COLO668 (cell line): ENCODE results near the gene FUS.
A peak's percentile ranks its signal among the peaks of the same experiment; 100 is the strongest.

ENCODE experiments used
- DNase-seq: peaks from one replicate; lab custom pipeline; 2025; ENCODE audit not compliant: unreplicated experiment; lab: John Stamatoyannopoulos, UW

The FUS gene

GRCh38 chr16:31200821-31201568 lies 21.1 kb downstream of the FUS start:
- DNase-seq, result no peak

GRCh38 chr16:31201582-31202413 lies 21.9 kb downstream of the FUS start:
- peak; percentile 52 for DNase-seq

- DNase-seq, result peak; percentile 55
Measured at GRCh38 chr16:31202414-31203375, 22.8 kb downstream of the FUS start, which contains the start of gene PYCARD. PYCARD (minus strand) TSS chr16:31202760; CDS start chr16:31202690, 70 bp downstream.

- DNase-seq, result no peak
Measured at GRCh38 chr16:31204871-31205666, 25.1 kb downstream of the FUS start.

GRCh38 chr16:31206776-31207175 lies 26.8 kb downstream of the FUS start:
- DNase-seq, result no peak

- DNase-seq, result no peak
Measured at GRCh38 chr16:31213342-31213741, 33.4 kb downstream of the FUS start.

- DNase-seq, result peak; percentile 69
Measured at GRCh38 chr16:31213877-31214707, 34.2 kb downstream of the FUS start, which contains the start of gene TRIM72. TRIM72 (plus strand) TSS chr16:31214119; CDS start chr16:31214739, 620 bp downstream.

GRCh38 chr16:31214708-31215286 lies 34.9 kb downstream of the FUS start:
- peak; percentile 83 for DNase-seq

GRCh38 chr16:31215287-31216162 lies 35.6 kb downstream of the FUS start:
- DNase-seq, result peak; percentile 78

GRCh38 chr16:31216422-31217135 lies 36.6 kb downstream of the FUS start, which contains the start of gene PYDC1:
PYDC1 (minus strand) TSS chr16:31217135; CDS start chr16:31217028, 107 bp downstream.
- no peak for DNase-seq

GRCh38 chr16:31217136-31217530 lies 37.2 kb downstream of the FUS start:
- no peak for DNase-seq

GRCh38 chr16:31219154-31219741 lies 39.3 kb downstream of the FUS start:
- no peak for DNase-seq

- no peak for DNase-seq
Measured at GRCh38 chr16:31221357-31222160, 41.6 kb downstream of the FUS start.

- no peak for DNase-seq
Measured at GRCh38 chr16:31223044-31223443, 43.1 kb downstream of the FUS start.

- no peak for DNase-seq
Measured at GRCh38 chr16:31224092-31224955, 44.4 kb downstream of the FUS start.
